Measurements from ENCODE around the gene KCNIP2.

The KCNIP2 gene

GRCh38 chr10:101879456-101880231 lies 36.0 kb upstream of the KCNIP2 start:
- Histone ChIP-seq H3K79me2 (ENCODE audit: insufficient read depth, low read depth) (no peaks in the 10 kb centered on the region), H4K20me1 (ENCODE audit: insufficient read depth) (no peaks in the 10 kb centered on the region), H3K36me3 (ENCODE audit: insufficient read depth) (no peaks in the 10 kb centered on the region), H3K27me3 (ENCODE audit: insufficient read depth, low read depth) (no peaks in the 10 kb centered on the region), H3K9ac (no peak overlapping the region), H3K4me2 (no peak overlapping the region), H3K4me1 (ENCODE audit: low read depth, poor library complexity, severe bottlenecking) (no peaks in the 10 kb centered on the region), H3K27ac (no peak overlapping the region), H2AFZ (ENCODE audit: low read depth) (no peak overlapping the region), H3K4me3 (IDR thresholded peaks at IDR 0.05; ENCODE audit: insufficient read depth, low read depth, low read length) (no peak overlapping the region)
- no peak for TF ChIP-seq CTCF (conservative IDR thresholded peaks at IDR 0.05; ENCODE audit: low read depth, low read length)

- Histone ChIP-seq H3K27me3 (ENCODE audit: insufficient read depth, low read depth) (no peaks in the 10 kb centered on the region), H3K27ac (no peak overlapping the region), H3K4me3 (IDR thresholded peaks at IDR 0.05; ENCODE audit: insufficient read depth, low read depth, low read length) (no peak overlapping the region), H3K36me3 (ENCODE audit: insufficient read depth) (no peaks in the 10 kb centered on the region), H3K79me2 (ENCODE audit: insufficient read depth, low read depth) (no peaks in the 10 kb centered on the region), H2AFZ (ENCODE audit: low read depth) (no peak overlapping the region), H4K20me1 (ENCODE audit: insufficient read depth) (no peaks in the 10 kb centered on the region), H3K4me1 (ENCODE audit: low read depth, poor library complexity, severe bottlenecking) (no peaks in the 10 kb centered on the region), H3K4me2 (no peak overlapping the region), H3K9ac (no peak overlapping the region)
- TF ChIP-seq CTCF (conservative IDR thresholded peaks at IDR 0.05; ENCODE audit: low read depth, low read length): no peak
Measured at GRCh38 chr10:101878869-101879268, 35.3 kb upstream of the KCNIP2 start.

GRCh38 chr10:101875068-101875688 lies 31.6 kb upstream of the KCNIP2 start:
- Histone ChIP-seq H3K4me1 (ENCODE audit: low read depth, poor library complexity, severe bottlenecking) (no peaks in the 10 kb centered on the region), H3K79me2 (ENCODE audit: insufficient read depth, low read depth) (no peaks in the 10 kb centered on the region), H2AFZ (ENCODE audit: low read depth) (no peak overlapping the region), H3K4me2 (no peak overlapping the region), H3K4me3 (IDR thresholded peaks at IDR 0.05; ENCODE audit: insufficient read depth, low read depth, low read length) (no peak overlapping the region), H3K27me3 (ENCODE audit: insufficient read depth, low read depth) (no peaks in the 10 kb centered on the region), H4K20me1 (ENCODE audit: insufficient read depth) (no peaks in the 10 kb centered on the region), H3K27ac (no peak overlapping the region), H3K9ac (no peak overlapping the region), H3K36me3 (ENCODE audit: insufficient read depth) (no peaks in the 10 kb centered on the region)
- TF ChIP-seq CTCF (conservative IDR thresholded peaks at IDR 0.05; ENCODE audit: low read depth, low read length): no peak

GRCh38 chr10:101874252-101874651 lies 30.7 kb upstream of the KCNIP2 start:
- TF ChIP-seq CTCF (conservative IDR thresholded peaks at IDR 0.05; ENCODE audit: low read depth, low read length): no peak
- no peaks in the 10 kb centered on the region for H3K36me3 ChIP-seq (ENCODE audit: insufficient read depth)
- H3K9ac ChIP-seq: no peak overlapping the region

More at GRCh38 chr10:101874252-101874651, 30.7 kb upstream of the KCNIP2 start:
- Histone ChIP-seq H2AFZ (ENCODE audit: low read depth) (no peak overlapping the region), H3K4me3 (IDR thresholded peaks at IDR 0.05; ENCODE audit: insufficient read depth, low read depth, low read length) (no peak overlapping the region), H3K27ac (no peak overlapping the region), H4K20me1 (ENCODE audit: insufficient read depth) (no peaks in the 10 kb centered on the region), H3K4me1 (ENCODE audit: low read depth, poor library complexity, severe bottlenecking) (no peaks in the 10 kb centered on the region), H3K4me2 (no peak overlapping the region), H3K27me3 (ENCODE audit: insufficient read depth, low read depth) (no peaks in the 10 kb centered on the region), H3K79me2 (ENCODE audit: insufficient read depth, low read depth) (no peaks in the 10 kb centered on the region)
